Small intestine (tissue), 7 donors: Measurements from ENCODE around the gene OR6K6. TPM values are rescaled to one million over a fixed set of nuclear protein-coding genes. Genes with fewer than 3 reads are reported as not detected.

Experiments used
- DNase-seq, 2 donors: peaks; one replicate each; pipeline versions ENCODE4 v3.0.0 to v3.0.0-alpha.2; 2013
- FAIRE-seq: peaks from 2 replicates; lab custom pipeline; 2012; peaks lifted over from hg19 to GRCh38; lab: Jason Lieb, UNC
- H3K27ac ChIP-seq, 3 donors: one replicate each; pipeline ENCODE4 v1.5.1; 2013; ENCODE audit warnings: low read length in 2 of 3, mild to moderate bottlenecking in 2 of 3, control low read depth in 1 of 3, inconsistent platforms in 1 of 3, low read depth in 1 of 3, moderate library complexity in 1 of 3
- H3K27me3 ChIP-seq, 3 donors: one replicate each; pipeline ENCODE4 v1.6.1; 2013; ENCODE audit warnings: low read length in 3 of 3, inconsistent platforms in 1 of 3; ENCODE audit not compliant: control insufficient read depth in 3 of 3, insufficient read depth in 3 of 3
- H3K36me3 ChIP-seq, 3 donors: one replicate each; pipeline ENCODE4 v1.6.1; 2013; ENCODE audit warnings: low read length in 3 of 3, inconsistent platforms in 1 of 3, low read depth in 1 of 3, mild to moderate bottlenecking in 1 of 3, moderate library complexity in 1 of 3; ENCODE audit not compliant: control insufficient read depth in 3 of 3, insufficient read depth in 2 of 3
- H3K4me1 ChIP-seq, 3 donors: one replicate each; pipeline ENCODE4 v1.6.1; 2013; ENCODE audit warnings: low read length in 2 of 3, inconsistent platforms in 1 of 3, low read depth in 1 of 3, mild to moderate bottlenecking in 1 of 3, moderate library complexity in 1 of 3; ENCODE audit not compliant: control insufficient read depth in 3 of 3, insufficient read depth in 2 of 3
- H3K4me3 ChIP-seq, 3 donors: one replicate each; pipeline ENCODE4 v1.5.1; 2013; ENCODE audit warnings: low read length in 3 of 3, control low read depth in 1 of 3, inconsistent platforms in 1 of 3, low read depth in 1 of 3, mild to moderate bottlenecking in 1 of 3, moderate library complexity in 1 of 3
- H3K9me3 ChIP-seq, 2 donors: one replicate each; pipeline ENCODE4 v1.6.1; 2013; ENCODE audit warnings: low read depth in 1 of 2, low read length in 1 of 2; ENCODE audit not compliant: control insufficient read depth in 2 of 2, insufficient read depth in 1 of 2
- WGBS, 3 donors: extraction: QIAGEN DNeasy Blood & Tissue Kit; methylation state at CpG; one replicate each; pipeline ENCODE4 v1.1.7; 2013; 5-methylcytosine and 5-hydroxymethylcytosine counted together
- polyA plus RNA-seq, 4 donors: library from polyadenylated mRNA; stranded (reverse) in 3 of 4; unstranded in 1 of 4; fragments of 200-250 nt in 3 of 4; fragments of 120-200 nt in 1 of 4; gene quantifications; one replicate each; pipeline versions ENCODE4 v1.2.1 to v1.2.3, GENCODE V29; 2013
- donor health status: healthy with polysubstance abuse.
- donor health status: control.
- donor health status: control.
- donor health status: Bipolar disorder and iron deficiency.
- donor health status: healthy.

The OR6K6 gene
- polyA plus RNA-seq, 4 donors, result not detected

- WGBS, 3 donors, result 61 to 78% (median 75%) methylated on average over 2 of the region's 2 CpGs
These were observed 39.1 kb downstream of the OR6K6 start for GRCh38 chr1:158793604-158794003.

GRCh38 chr1:158794247-158794646, 39.7 kb downstream of the OR6K6 start:
- Histone ChIP-seq H3K27ac (no peak overlapping the region), H3K36me3 (no peaks in the 10 kb centered on the region), H3K27me3 (no peaks in the 10 kb centered on the region), H3K4me3 (no peak overlapping the region), H3K9me3 (no peaks in the 10 kb centered on the region), H3K4me1 (no peaks in the 10 kb centered on the region)
- no peak for FAIRE-seq
- 65 to 73% (median 70%) methylated on average over 6 of the region's 6 CpGs for WGBS, 3 donors
- DNase-seq, result no peak

More at GRCh38 chr1:158793604-158794003, 39.1 kb downstream of the OR6K6 start:
- Histone ChIP-seq H3K36me3 (no peaks in the 10 kb centered on the region), H3K27me3 (no peaks in the 10 kb centered on the region), H3K4me3 (no peak overlapping the region), H3K9me3 (no peaks in the 10 kb centered on the region), H3K27ac (no peak overlapping the region), H3K4me1 (no peaks in the 10 kb centered on the region)
- FAIRE-seq (no peak), DNase-seq (no peak)

GRCh38 chr1:158798531-158798930, 44.0 kb downstream of the OR6K6 start:
- FAIRE-seq (no peak), DNase-seq (no peak)
- no peak overlapping the region for H3K27ac ChIP-seq
- 67 to 71% (median 69%) methylated on average over 3 of the region's 3 CpGs for WGBS, 3 donors
- no peaks in the 10 kb centered on the region for H3K4me1 ChIP-seq
- no peaks in the 10 kb centered on the region for H3K36me3 ChIP-seq
- H3K4me3 ChIP-seq, result no peak overlapping the region
- H3K9me3 ChIP-seq, result no peaks in the 10 kb centered on the region
- no peaks in the 10 kb centered on the region for H3K27me3 ChIP-seq

GRCh38 chr1:158799689-158800088, 45.2 kb downstream of the OR6K6 start:
- Histone ChIP-seq H3K9me3 (no peaks in the 10 kb centered on the region), H3K27me3 (no peaks in the 10 kb centered on the region), H3K4me3 (no peak overlapping the region), H3K36me3 (no peaks in the 10 kb centered on the region), H3K4me1 (no peaks in the 10 kb centered on the region), H3K27ac (no peak overlapping the region)
- DNase-seq (no peak), FAIRE-seq (no peak)
- WGBS, 3 donors, result 77 to 84% (median 80%) methylated on average over 4 of the region's 4 CpGs

- H3K4me1 ChIP-seq, result no peaks in the 10 kb centered on the region
- DNase-seq, result no peak
- 80 to 88% (median 83%) methylated on average over 2 of the region's 2 CpGs for WGBS, 3 donors
- H3K27me3 ChIP-seq, result no peaks in the 10 kb centered on the region
- no peak overlapping the region for H3K4me3 ChIP-seq
- H3K9me3 ChIP-seq, result no peaks in the 10 kb centered on the region
- H3K27ac ChIP-seq, result no peak overlapping the region
- no peaks in the 10 kb centered on the region for H3K36me3 ChIP-seq
- no peak for FAIRE-seq
These were observed 46.0 kb downstream of the OR6K6 start for GRCh38 chr1:158800526-158800925.

GRCh38 chr1:158801396-158801795, 46.9 kb downstream of the OR6K6 start:
- FAIRE-seq (no peak), DNase-seq (no peak)
- Histone ChIP-seq H3K27ac (no peak overlapping the region), H3K36me3 (no peaks in the 10 kb centered on the region), H3K4me1 (no peaks in the 10 kb centered on the region), H3K9me3 (no peaks in the 10 kb centered on the region), H3K27me3 (no peaks in the 10 kb centered on the region), H3K4me3 (no peak overlapping the region)
- 75 to 94% (median 85%) methylated on average over 1 of the region's 1 CpG for WGBS, 3 donors

GRCh38 chr1:158803678-158804077, 49.2 kb downstream of the OR6K6 start:
- 71 to 83% (median 73%) methylated on average over 1 of the region's 1 CpG for WGBS, 3 donors
- no peaks in the 10 kb centered on the region for H3K36me3 ChIP-seq
- FAIRE-seq (no peak), DNase-seq (no peak)
- no peak overlapping the region for H3K4me3 ChIP-seq
- no peaks in the 10 kb centered on the region for H3K9me3 ChIP-seq
- no peaks in the 10 kb centered on the region for H3K4me1 ChIP-seq
- H3K27me3 ChIP-seq, result no peaks in the 10 kb centered on the region
- H3K27ac ChIP-seq, result no peak overlapping the region

Other genes with a start within 250 kb of the OR6K6 start
- gene OR6Y1, start 200.3 kb upstream of the OR6K6 start, polyA plus RNA-seq, result not detected
- gene OR6P1, start 184.1 kb upstream of the OR6K6 start, polyA plus RNA-seq, result not detected
- not detected for gene OR10X1, start 174.8 kb upstream of the OR6K6 start, polyA plus RNA-seq
- under 1 TPM in 1 of 4 donors, not detected in 3; under 0.01 TPM for gene OR10Z1, start 149.5 kb upstream of the OR6K6 start, polyA plus RNA-seq
- gene SPTA1, start 68.0 kb upstream of the OR6K6 start, polyA plus RNA-seq, result under 1 TPM in 2 of 4 donors, not detected in 2; under 0.01 to 0.30 TPM
- gene OR6K2, start 54.1 kb upstream of the OR6K6 start, polyA plus RNA-seq, result not detected
- gene OR6K3, start 34.0 kb upstream of the OR6K6 start, polyA plus RNA-seq, result not detected
- gene OR6N1, start 17.5 kb downstream of the OR6K6 start, polyA plus RNA-seq, result not detected
- gene OR6N2, start 26.5 kb downstream of the OR6K6 start, polyA plus RNA-seq, result not detected
- gene MNDA, start 76.6 kb downstream of the OR6K6 start, polyA plus RNA-seq, result 1 to 10 TPM in 3 of 4 donors, under 1 TPM in 1; 0.89 to 3.3 (median 1.9) TPM
- under 1 TPM; 0.55 to 0.81 (median 0.68) TPM for gene PYHIN1, start 176.8 kb downstream of the OR6K6 start, polyA plus RNA-seq